ENCODE results near the gene SYPL1.

Gene SYPL1

GRCh38 chr7:106049139-106049752, 62.9 kb downstream of the SYPL1 start:
- no peak for DNase-seq

- no peak for DNase-seq
Observed at GRCh38 chr7:106048706-106049020, 63.4 kb downstream of the SYPL1 start.

- DNase-seq, result no peak
Observed at GRCh38 chr7:106047818-106048705, 64.0 kb downstream of the SYPL1 start.

- no peak for DNase-seq
Observed at GRCh38 chr7:106047184-106047583, 64.9 kb downstream of the SYPL1 start.

GRCh38 chr7:106045586-106045985, 66.5 kb downstream of the SYPL1 start:
- DNase-seq, result no peak

GRCh38 chr7:106045139-106045538, 67.0 kb downstream of the SYPL1 start:
- no peak for DNase-seq

GRCh38 chr7:106042196-106042611, 69.9 kb downstream of the SYPL1 start:
- DNase-seq, result no peak

GRCh38 chr7:106041140-106041717, 70.9 kb downstream of the SYPL1 start:
- peak; percentile 60 to 73 (median 66) for DNase-seq
